Epithelial cell of esophagus (primary cell): ENCODE data around the gene IL15.
"Not testable (repeated sequence)": the region's sequence is repeated elsewhere in the genome, so short reads cannot be mapped to it uniquely, and the experiment has no call there.

Experiments used
- DNase-seq: peaks from one replicate; pipeline ENCODE4 v3.0.0; 2010; ENCODE audit warnings: low read depth
- H3K4me3 ChIP-seq: 2 replicates; pipeline ENCODE4 v1.5.1; 2011; ENCODE audit warnings: mild to moderate bottlenecking, low read length, control low read depth
- CTCF ChIP-seq: IDR thresholded peaks from 2 replicates; pipeline ENCODE4 v1.5.1; 2011; ENCODE audit warnings: low read depth, mild to moderate bottlenecking, low read length, control low read depth, inconsistent platforms; ENCODE audit not compliant: insufficient read depth; ENCODE audit errors: missing control alignments

The IL15 gene

GRCh38 chr4:141727420-141727819 is 91.0 kb downstream of the IL15 start:
- no peak for TF ChIP-seq CTCF
- no peak overlapping the region for H3K4me3 ChIP-seq
- no peak for DNase-seq

GRCh38 chr4:141730805-141731204 is 94.4 kb downstream of the IL15 start:
- TF ChIP-seq CTCF, result no peak
- no peak for DNase-seq
- H3K4me3 ChIP-seq, result no peak overlapping the region

GRCh38 chr4:141731481-141731880 is 95.1 kb downstream of the IL15 start:
- H3K4me3 ChIP-seq, result no peak overlapping the region
- peak; percentile 56 for DNase-seq
- no peak for TF ChIP-seq CTCF

- no peak for DNase-seq
- no peak for TF ChIP-seq CTCF
- H3K4me3 ChIP-seq, result no peak overlapping the region
These were observed 103.3 kb downstream of the IL15 start for GRCh38 chr4:141739636-141740035.

- no peak for TF ChIP-seq CTCF
- no peak overlapping the region for H3K4me3 ChIP-seq
- no peak for DNase-seq
These were observed 109.6 kb downstream of the IL15 start for GRCh38 chr4:141746026-141746425.

GRCh38 chr4:141751806-141752205 is 115.4 kb downstream of the IL15 start:
- not testable (repeated sequence) for H3K4me3 ChIP-seq, DNase-seq

GRCh38 chr4:141757287-141757686 is 120.9 kb downstream of the IL15 start:
- TF ChIP-seq CTCF, result no peak
- DNase-seq, result no peak
- H3K4me3 ChIP-seq, result no peak overlapping the region

GRCh38 chr4:141759796-141760425 is 123.5 kb downstream of the IL15 start:
- TF ChIP-seq CTCF, result no peak
- H3K4me3 ChIP-seq, result no peak overlapping the region
- peak; percentile 28 for DNase-seq
